ENCODE results near the gene VTI1A. TPM values are rescaled to one million over a fixed set of nuclear protein-coding genes. Genes with fewer than 3 reads are reported as not detected.

Gene VTI1A
- total RNA-seq, 4 donors from 2014 or later, result 21.5 to 50.6 (median 37.5) TPM

GRCh38 chr10:112675560-112676083 is 228.6 kb downstream of the VTI1A start:
- TF ChIP-seq POLR2A (IDR thresholded peaks at IDR 0.05) (no peak), CTCF (IDR thresholded peaks at IDR 0.05) (no peak)
- no peaks in the 10 kb centered on the region for H3K4me1 ChIP-seq
- intact Hi-C loops (cut with DNase I; ENCODE audit: low total_unique reads), result no loop called here
- no peak overlapping the region for H3K4me3 ChIP-seq
- no peaks in the 10 kb centered on the region for H3K27me3 ChIP-seq
- DNase-seq, result no peak
- no peak overlapping the region for H3K27ac ChIP-seq
- no peaks in the 10 kb centered on the region for H3K9me3 ChIP-seq
- no peaks in the 10 kb centered on the region for H3K36me3 ChIP-seq

GRCh38 chr10:112677689-112678088 is 230.7 kb downstream of the VTI1A start:
- Histone ChIP-seq H3K27me3 (no peaks in the 10 kb centered on the region), H3K4me1 (no peaks in the 10 kb centered on the region), H3K9me3 (no peaks in the 10 kb centered on the region), H3K4me3 (no peak overlapping the region), H3K36me3 (no peaks in the 10 kb centered on the region), H3K27ac (no peak overlapping the region)
- TF ChIP-seq POLR2A (IDR thresholded peaks at IDR 0.05) (no peak), CTCF (IDR thresholded peaks at IDR 0.05) (no peak)
- no peak for DNase-seq
- intact Hi-C loops (cut with DNase I; ENCODE audit: low total_unique reads), result no loop called here

- no peak for DNase-seq
- Histone ChIP-seq H3K27ac (no peak overlapping the region), H3K4me1 (no peaks in the 10 kb centered on the region), H3K9me3 (no peaks in the 10 kb centered on the region), H3K4me3 (no peak overlapping the region), H3K27me3 (no peaks in the 10 kb centered on the region), H3K36me3 (no peaks in the 10 kb centered on the region)
- TF ChIP-seq POLR2A (IDR thresholded peaks at IDR 0.05), result no peak
- no peak for TF ChIP-seq CTCF (IDR thresholded peaks at IDR 0.05)
- intact Hi-C loops (cut with DNase I; ENCODE audit: low total_unique reads), result no loop called here
These were observed 231.6 kb downstream of the VTI1A start for GRCh38 chr10:112678581-112678980.

GRCh38 chr10:112678987-112679386 is 232.0 kb downstream of the VTI1A start:
- Histone ChIP-seq H3K4me3 (no peak overlapping the region), H3K27me3 (no peaks in the 10 kb centered on the region), H3K27ac (no peak overlapping the region), H3K4me1 (no peaks in the 10 kb centered on the region), H3K36me3 (no peaks in the 10 kb centered on the region), H3K9me3 (no peaks in the 10 kb centered on the region)
- DNase-seq, result no peak
- intact Hi-C loops (cut with DNase I; ENCODE audit: low total_unique reads), result no loop called here
- TF ChIP-seq CTCF (IDR thresholded peaks at IDR 0.05), result no peak
- TF ChIP-seq POLR2A (IDR thresholded peaks at IDR 0.05), result no peak

GRCh38 chr10:112679392-112679791 is 232.4 kb downstream of the VTI1A start:
- Histone ChIP-seq H3K4me3 (no peak overlapping the region), H3K27me3 (no peaks in the 10 kb centered on the region), H3K4me1 (no peaks in the 10 kb centered on the region), H3K36me3 (no peaks in the 10 kb centered on the region), H3K9me3 (no peaks in the 10 kb centered on the region), H3K27ac (no peak overlapping the region)
- no peak for DNase-seq
- no peak for TF ChIP-seq POLR2A (IDR thresholded peaks at IDR 0.05)
- TF ChIP-seq CTCF (IDR thresholded peaks at IDR 0.05), result no peak
- intact Hi-C loops (cut with DNase I; ENCODE audit: low total_unique reads), result no loop called here

Data from uterus (tissue), 4 donors.